Karpas-422 (cell line): ENCODE measurements around the gene FAM237B. TPM values are rescaled to one million over a fixed set of nuclear protein-coding genes. Genes with fewer than 3 reads are reported as not detected.
"Not testable (repeated sequence)": the region's sequence is repeated elsewhere in the genome, so short reads cannot be mapped to it uniquely, and the experiment has no call there.

Experiments
- DNase-seq: peaks from one replicate; pipeline ENCODE4 v3.0.0-alpha.2; 2015
- H2AFZ ChIP-seq: fragments of 200-600 bp; sonication (generic); 2 replicates; pipeline ENCODE4 v1.6.1; 2014; ENCODE audit warnings: antibody characterized with exemption, low read length, mixed read lengths
- H3K27ac ChIP-seq: fragments of 200-600 bp; sonication (generic); 2 replicates; pipeline ENCODE4 v1.5.1; 2014; ENCODE audit warnings: mild to moderate bottlenecking, low read length, moderate library complexity
- H3K27me3 ChIP-seq: fragments of 200-600 bp; sonication (generic); 2 replicates; pipeline ENCODE4 v1.6.1; 2014; ENCODE audit warnings: low read length, mixed read lengths
- H3K36me3 ChIP-seq: fragments of 200-600 bp; sonication (generic); 2 replicates; pipeline ENCODE4 v1.6.1; 2014; ENCODE audit warnings: low read length, mixed read lengths; ENCODE audit not compliant: insufficient read depth
- H3K4me1 ChIP-seq: fragments of 200-600 bp; sonication (generic); 2 replicates; pipeline ENCODE4 v1.6.1; 2014; ENCODE audit warnings: mild to moderate bottlenecking, low read length, mixed read lengths
- H3K4me2 ChIP-seq: fragments of 200-600 bp; sonication (generic); 2 replicates; pipeline ENCODE4 v1.6.1; 2014; ENCODE audit warnings: low read length, low read depth, mild to moderate bottlenecking; ENCODE audit not compliant: poor library complexity, severe bottlenecking
- H3K4me3 ChIP-seq: fragments of 200-600 bp; sonication (generic); 2 replicates; pipeline ENCODE4 v1.5.1; 2014; ENCODE audit warnings: mild to moderate bottlenecking, antibody characterized with exemption, low read length, mixed read lengths
- H3K79me2 ChIP-seq: fragments of 200-600 bp; sonication (generic); 2 replicates; pipeline ENCODE4 v1.6.1; 2014; ENCODE audit warnings: mild to moderate bottlenecking, low read length, mixed read lengths
- H3K9ac ChIP-seq: fragments of 200-600 bp; sonication (generic); 2 replicates; pipeline ENCODE4 v1.6.0; 2014; ENCODE audit warnings: low read length
- H3K9me2 ChIP-seq: fragments of 200-600 bp; sonication (generic), shearing (Covaris generic); replicated peaks from 2 replicates; pipeline ENCODE4 v1.6.0; 2014; ENCODE audit warnings: mild to moderate bottlenecking, low read length, moderate library complexity; ENCODE audit not compliant: insufficient read depth
- H3K9me3 ChIP-seq: fragments of 300-700, 200-600 bp; sonication (generic); 2 replicates; pipeline ENCODE4 v1.6.1; 2014; ENCODE audit warnings: low read length, mixed read lengths
- H4K20me1 ChIP-seq: fragments of 200-600 bp; sonication (generic); 2 replicates; pipeline ENCODE4 v1.6.1; 2014; ENCODE audit warnings: mild to moderate bottlenecking, antibody characterized with exemption, low read length, low read depth; ENCODE audit not compliant: insufficient read depth
- total RNA-seq: library from RNA; depleted of rRNA; stranded (reverse); fragments of >200 nt; shearing (Covaris generic); gene quantifications from 2 replicates; pipeline ENCODE4 v1.2.3, GENCODE V29; 2014; ENCODE audit warnings: low replicate concordance; rRNA removed

The FAM237B gene
- total RNA-seq = not detected in 2 replicates

DNA sequence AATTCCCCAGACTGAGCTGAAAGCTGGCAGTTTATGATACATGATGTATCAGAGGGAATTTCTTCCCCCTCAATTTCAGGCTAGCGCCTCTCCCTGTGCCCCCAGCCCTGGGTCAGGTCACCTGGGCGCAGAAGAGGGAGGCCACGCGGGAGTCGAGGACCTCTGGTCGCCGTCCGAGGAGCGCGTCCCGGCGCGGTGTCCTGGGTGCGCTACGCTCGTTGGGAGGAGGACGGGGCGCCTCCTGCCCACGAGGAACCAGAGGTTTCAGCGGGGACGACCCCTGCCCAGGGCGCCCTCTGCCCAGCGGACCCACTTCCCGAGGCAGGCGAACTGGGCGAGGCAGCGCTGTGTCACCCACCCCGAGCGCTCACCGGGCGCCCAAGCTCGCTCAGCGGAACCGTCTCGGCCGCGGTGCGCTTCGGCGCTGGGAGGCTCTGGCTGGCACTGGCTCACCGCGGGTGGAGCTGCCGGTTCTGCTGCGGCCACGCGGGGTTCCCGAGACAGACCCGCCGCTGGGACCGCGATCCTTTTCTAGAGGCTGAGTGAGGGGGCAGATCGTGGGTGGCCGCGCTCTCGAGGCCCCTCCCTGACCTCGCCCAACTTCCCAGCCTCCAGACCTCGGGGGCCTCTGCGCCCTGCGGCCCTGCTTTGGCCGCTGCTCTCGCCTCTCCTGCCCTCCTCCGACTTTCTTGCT is at the start of gene FAM237B:
Gene FAM237B (minus strand): TSS at position 504 of the 694 bp plus-strand sequence. CDS start 1,556 bp downstream, outside the sequence.
- Histone ChIP-seq H3K79me2 (no peaks in the 10 kb centered on the region), H2AFZ (no peak within 1 kb of the TSS), H3K27me3 (0 out of 2 replicates have a peak, but pooled peaks cover 2% of the 10 kb centered on the region), H3K27ac (no peak within 1 kb of the TSS), H3K4me1 (no peaks in the 10 kb centered on the region), H3K36me3 (no peaks in the 10 kb centered on the region), H3K9me2 (no peaks in the 10 kb centered on the region), H3K4me2 (no peak within 1 kb of the TSS), H4K20me1 (no peaks in the 10 kb centered on the region), H3K4me3 (no peak within 1 kb of the TSS), H3K9me3 (no peaks in the 10 kb centered on the region), H3K9ac (no peak within 1 kb of the TSS)
- no peak for DNase-seq

DNA sequence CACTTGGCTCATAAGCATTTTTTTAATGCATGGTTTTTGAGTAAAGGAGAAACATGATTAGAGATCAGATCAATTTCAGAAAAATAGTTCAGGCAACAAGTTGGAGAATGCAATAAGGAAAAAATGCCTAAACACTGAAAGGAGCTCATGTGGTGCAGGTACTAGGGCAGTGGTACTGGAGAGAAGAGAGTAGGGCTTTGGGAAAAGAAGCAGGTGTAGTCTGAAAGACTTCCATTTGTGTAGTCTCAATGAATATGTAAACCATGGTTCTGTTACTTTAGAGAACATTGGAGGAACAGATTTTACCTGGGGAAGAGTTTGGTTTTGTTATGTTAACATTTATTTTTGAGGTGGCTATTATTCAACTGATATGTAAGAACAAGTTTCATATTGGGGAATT is 30.9 kb upstream of the FAM237B start:
- no peak overlapping the region for H3K9ac ChIP-seq
- no peak overlapping the region for H3K27ac ChIP-seq
- no peaks in the 10 kb centered on the region for H4K20me1 ChIP-seq
- H3K36me3 ChIP-seq = peaks cover 75% of the 10 kb centered on the region
- peaks cover 23% of the 10 kb centered on the region for H3K9me3 ChIP-seq
- H3K4me1 ChIP-seq = peaks cover 8% of the 10 kb centered on the region
- DNase-seq = no peak
- H3K79me2 ChIP-seq = peaks cover 94% of the 10 kb centered on the region
- H3K4me2 ChIP-seq = no peak overlapping the region
- H2AFZ ChIP-seq = no peak overlapping the region
- no peaks in the 10 kb centered on the region for H3K27me3 ChIP-seq
- no peak overlapping the region for H3K4me3 ChIP-seq
- no peaks in the 10 kb centered on the region for H3K9me2 ChIP-seq

DNA sequence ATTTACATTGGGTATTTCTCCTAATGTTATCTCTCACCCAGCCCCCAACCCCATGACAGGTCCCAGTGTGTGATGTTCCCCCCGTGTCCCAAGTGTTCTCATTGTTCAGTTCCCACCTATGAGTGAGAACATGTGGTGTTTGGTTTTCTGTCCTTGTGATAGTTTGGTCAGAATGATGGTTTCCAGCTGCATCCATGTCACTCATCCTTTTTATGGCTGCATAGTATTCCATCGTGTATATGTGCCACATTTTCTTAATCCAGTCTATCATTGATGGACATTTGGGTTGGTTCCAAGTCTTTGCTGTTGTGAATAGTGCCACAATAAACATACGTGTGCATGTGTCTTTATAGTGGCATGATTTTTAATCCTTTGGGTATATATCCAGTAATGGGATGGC is 28.9 kb upstream of the FAM237B start:
- Histone ChIP-seq H3K4me1 (peaks cover 14% of the 10 kb centered on the region), H3K79me2 (peaks cover 81% of the 10 kb centered on the region), H3K36me3 (peaks cover 56% of the 10 kb centered on the region)
- H2AFZ ChIP-seq, H3K4me3 ChIP-seq, H3K9ac ChIP-seq, H3K27me3 ChIP-seq, H4K20me1 ChIP-seq, H3K4me2 ChIP-seq, H3K9me3 ChIP-seq, H3K27ac ChIP-seq, DNase-seq, H3K9me2 ChIP-seq: not testable (repeated sequence)

DNA sequence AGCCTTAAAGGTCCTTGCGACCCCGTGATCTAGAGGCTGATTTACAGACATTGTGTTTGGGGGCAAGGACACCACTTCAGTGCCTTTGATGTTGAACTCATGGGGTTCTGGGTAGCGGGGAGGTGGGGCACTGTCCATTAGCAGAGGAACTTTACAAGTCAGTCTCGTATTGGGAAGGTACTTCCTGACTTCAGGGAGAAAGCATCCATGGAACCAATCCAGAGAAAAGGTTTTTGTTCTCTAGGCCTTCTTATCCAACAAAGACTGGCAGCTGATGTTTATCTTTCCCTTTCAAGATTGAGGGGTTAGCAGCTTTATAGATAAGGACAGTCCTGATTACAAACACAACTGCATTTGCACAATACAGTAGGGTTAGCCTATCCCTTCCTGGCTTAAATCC is 28.2 kb upstream of the FAM237B start:
- Histone ChIP-seq H3K4me2 (no peak overlapping the region), H3K27me3 (no peaks in the 10 kb centered on the region), H3K9ac (no peak overlapping the region), H3K9me2 (no peaks in the 10 kb centered on the region), H3K79me2 (peaks cover 74% of the 10 kb centered on the region), H2AFZ (no peak overlapping the region), H3K9me3 (peaks cover 5% of the 10 kb centered on the region; the same call in 1 of the 2 replicates), H3K27ac (no peak overlapping the region), H3K36me3 (peaks cover 48% of the 10 kb centered on the region), H3K4me1 (peaks cover 14% of the 10 kb centered on the region), H4K20me1 (no peaks in the 10 kb centered on the region; the same call in 1 of the 2 replicates), H3K4me3 (no peak overlapping the region)
- no peak for DNase-seq

DNA sequence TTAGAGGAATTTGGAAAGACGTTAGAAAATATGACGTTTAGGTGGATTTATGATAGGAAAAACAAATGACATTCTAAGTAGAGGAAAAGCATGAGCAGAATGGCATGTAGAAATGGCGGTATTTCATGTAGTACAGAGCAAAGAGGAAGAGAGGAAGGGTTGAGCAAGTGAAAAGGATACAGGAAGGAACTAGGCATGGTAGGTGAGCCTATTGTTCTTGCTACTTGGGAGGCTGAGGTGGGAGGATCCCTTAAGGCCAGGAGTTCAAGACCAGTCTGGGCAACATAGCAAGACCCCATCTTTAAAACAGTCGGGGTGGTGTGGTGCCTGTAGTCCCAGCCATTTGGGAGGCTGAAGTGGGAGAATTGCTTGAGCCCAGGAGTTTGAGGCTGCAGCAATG is 26.7 kb upstream of the FAM237B start:
- Histone ChIP-seq H2AFZ (no peak overlapping the region), H3K9ac (peak overlapping the region; percentile 78), H3K9me2 (no peaks in the 10 kb centered on the region), H3K36me3 (peaks cover 33% of the 10 kb centered on the region), H3K9me3 (no peaks in the 10 kb centered on the region), H3K4me3 (peak overlapping the region; percentile 78), H4K20me1 (no peaks in the 10 kb centered on the region; the same call in 1 of the 2 replicates), H3K4me1 (peaks cover 14% of the 10 kb centered on the region), H3K27me3 (no peaks in the 10 kb centered on the region), H3K4me2 (peak overlapping the region; percentile 76), H3K27ac (peak overlapping the region; percentile 47; the same call in 1 of the 2 replicates), H3K79me2 (peaks cover 60% of the 10 kb centered on the region)
- DNase-seq = peak; percentile 52

DNA sequence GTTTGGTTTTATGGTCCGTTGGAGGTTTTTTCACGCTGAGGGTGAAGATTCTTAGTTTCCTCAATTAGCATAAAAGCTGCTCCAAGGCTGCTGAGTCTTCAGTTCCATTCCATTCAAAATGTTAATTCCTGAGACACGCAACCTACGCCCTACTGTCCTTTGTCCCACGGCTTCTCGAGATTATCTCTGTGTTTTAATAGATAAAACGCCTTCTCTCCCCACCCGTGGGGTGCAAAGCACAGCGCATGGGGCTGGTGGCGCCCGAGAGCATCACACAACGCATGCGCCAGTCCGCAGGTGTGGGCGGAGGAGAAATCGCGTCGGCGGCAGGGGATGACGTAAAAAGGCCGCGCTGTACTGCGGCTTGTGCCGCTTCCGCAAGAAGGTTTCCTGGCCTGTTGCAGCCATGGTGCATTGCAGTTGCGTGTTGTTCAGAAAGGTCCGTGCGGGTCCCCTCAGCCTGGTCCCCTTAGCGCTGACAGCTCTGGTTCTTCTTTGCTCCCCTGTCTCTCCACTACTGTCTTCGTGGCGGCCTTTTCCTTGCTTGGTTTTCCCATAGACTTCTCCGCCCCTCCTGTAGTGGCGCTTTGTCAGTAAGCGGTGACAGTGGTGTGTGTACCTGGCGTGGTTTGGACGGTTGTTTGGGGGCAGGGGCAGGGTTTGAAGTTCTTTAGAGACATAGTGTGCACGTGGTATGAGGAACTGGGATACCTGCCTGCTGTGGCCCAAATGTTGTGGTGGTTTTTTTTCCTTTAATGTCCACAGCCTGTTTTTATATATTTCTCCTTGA is 25.4 kb upstream of the FAM237B start, which contains the start of gene GTPBP10:
Gene GTPBP10 (plus strand): TSS at position 381 of the 790 bp plus-strand sequence. CDS start 26 bp downstream, at position 407.
- Histone ChIP-seq H4K20me1 (no peaks in the 10 kb centered on the region; the same call in 1 of the 2 replicates), H3K4me3 (peak within 1 kb of the TSS; percentile 78), H3K9me3 (no peaks in the 10 kb centered on the region), H3K4me1 (peaks cover 14% of the 10 kb centered on the region), H2AFZ (peak within 1 kb of the TSS; percentile 71), H3K9ac (peak within 1 kb of the TSS; percentile 78), H3K9me2 (no peaks in the 10 kb centered on the region), H3K27me3 (no peaks in the 10 kb centered on the region), H3K36me3 (peaks cover 23% of the 10 kb centered on the region), H3K79me2 (peaks cover 48% of the 10 kb centered on the region), H3K27ac (peak within 1 kb of the TSS; percentile 47), H3K4me2 (peak within 1 kb of the TSS; percentile 76)
- DNase-seq = peak; percentile 99

DNA sequence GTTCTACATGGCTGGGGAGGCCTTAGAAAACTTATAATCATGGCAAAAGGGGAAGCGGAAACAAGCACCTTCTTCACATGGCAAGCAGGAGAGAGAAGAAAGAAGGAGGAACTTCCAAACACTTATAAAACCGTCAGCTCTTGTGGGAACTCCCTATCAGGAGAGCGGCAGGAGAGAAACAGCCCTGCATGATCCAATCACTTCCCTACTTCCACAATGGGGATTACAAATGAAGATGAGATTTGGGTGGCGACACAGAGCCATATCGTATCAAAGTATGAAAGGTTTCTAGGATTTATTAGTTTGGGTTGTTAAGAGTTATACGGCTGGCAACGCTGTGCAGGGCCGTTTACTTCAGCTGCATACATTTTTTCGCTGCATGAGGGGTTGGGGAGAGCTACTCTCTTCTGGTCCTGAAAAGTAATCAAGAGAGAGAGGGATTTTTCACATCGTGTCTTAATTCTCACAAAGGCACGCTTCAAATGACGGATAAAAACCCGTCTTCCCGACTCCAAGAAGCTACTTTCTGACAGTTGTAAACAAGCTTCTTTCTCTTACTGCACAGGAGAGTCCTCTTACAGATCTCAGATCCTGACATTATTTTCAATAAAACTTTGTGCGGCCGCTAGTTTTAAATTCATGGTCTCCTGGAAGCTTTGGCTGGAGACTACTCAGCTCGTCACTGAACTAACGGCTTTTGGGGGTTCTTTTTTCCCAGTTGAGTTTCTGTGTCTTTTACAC is 24.7 kb upstream of the FAM237B start:
- Histone ChIP-seq H2AFZ (peak overlapping the region; percentile 71), H3K27me3 (no peaks in the 10 kb centered on the region), H3K4me3 (peak overlapping the region; percentile 78), H3K36me3 (peaks cover 20% of the 10 kb centered on the region), H3K9me2 (no peaks in the 10 kb centered on the region), H3K4me1 (peaks cover 14% of the 10 kb centered on the region), H4K20me1 (no peaks in the 10 kb centered on the region; the same call in 1 of the 2 replicates), H3K79me2 (peaks cover 42% of the 10 kb centered on the region), H3K27ac (no peak overlapping the region), H3K4me2 (peak overlapping the region; percentile 76), H3K9ac (peak overlapping the region; percentile 78), H3K9me3 (no peaks in the 10 kb centered on the region)
- no peak for DNase-seq
